Vagina (tissue), 2 donors: ENCODE measurements around the gene GYPC.

Source experiments
- POLR2A ChIP-seq, 2 donors: fragments of 450-650 bp; IDR thresholded peaks; one replicate each; pipeline ENCODE4 v1.6.1; 2017; ENCODE audit warnings: antibody characterized with exemption in 2 of 2, mild to moderate bottlenecking in 2 of 2, moderate library complexity in 2 of 2
- POLR2AphosphoS5 ChIP-seq, 2 donors: sonication (generic); formaldehyde crosslinking; IDR thresholded peaks; one replicate each; pipeline ENCODE4 v1.9.0; 2017; ENCODE audit warnings: antibody characterized with exemption in 2 of 2, mild to moderate bottlenecking in 2 of 2, low read depth in 1 of 2; ENCODE audit not compliant: insufficient read depth in 1 of 2
- TF ChIP-seq, protein P1 (sequence below), 3 experiments: fragments of 450-650 bp in 2 of 3; fragments of 200-600 bp in 1 of 3; sonication (generic) in 1 of 3; IDR thresholded peaks; one replicate each; pipeline ENCODE4 v1.5.1; 2017 to 2019; ENCODE audit warnings: antibody characterized with exemption in 3 of 3, mild to moderate bottlenecking in 2 of 3, moderate library complexity in 2 of 3

DNA sequence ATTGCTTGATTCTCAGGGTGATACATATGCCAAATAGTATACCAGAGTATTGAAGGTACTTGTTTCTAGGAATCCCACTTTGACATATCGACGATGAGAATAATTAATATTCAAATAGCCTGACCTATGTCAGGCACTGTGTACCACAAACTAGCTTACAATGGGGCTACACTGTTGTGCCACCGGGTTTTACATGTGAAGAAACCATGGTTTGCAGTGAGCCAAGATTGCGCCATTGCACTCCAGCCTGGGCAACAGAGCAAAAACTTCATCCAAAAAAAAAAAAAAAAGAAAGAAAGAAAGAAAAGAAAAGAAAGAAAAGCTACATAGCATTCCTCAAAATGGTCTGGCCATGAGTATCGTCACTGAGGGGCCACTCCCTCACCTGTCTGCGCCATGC, 25.5 kb downstream of the GYPC start:
- TF ChIP-seq, protein P1, sequence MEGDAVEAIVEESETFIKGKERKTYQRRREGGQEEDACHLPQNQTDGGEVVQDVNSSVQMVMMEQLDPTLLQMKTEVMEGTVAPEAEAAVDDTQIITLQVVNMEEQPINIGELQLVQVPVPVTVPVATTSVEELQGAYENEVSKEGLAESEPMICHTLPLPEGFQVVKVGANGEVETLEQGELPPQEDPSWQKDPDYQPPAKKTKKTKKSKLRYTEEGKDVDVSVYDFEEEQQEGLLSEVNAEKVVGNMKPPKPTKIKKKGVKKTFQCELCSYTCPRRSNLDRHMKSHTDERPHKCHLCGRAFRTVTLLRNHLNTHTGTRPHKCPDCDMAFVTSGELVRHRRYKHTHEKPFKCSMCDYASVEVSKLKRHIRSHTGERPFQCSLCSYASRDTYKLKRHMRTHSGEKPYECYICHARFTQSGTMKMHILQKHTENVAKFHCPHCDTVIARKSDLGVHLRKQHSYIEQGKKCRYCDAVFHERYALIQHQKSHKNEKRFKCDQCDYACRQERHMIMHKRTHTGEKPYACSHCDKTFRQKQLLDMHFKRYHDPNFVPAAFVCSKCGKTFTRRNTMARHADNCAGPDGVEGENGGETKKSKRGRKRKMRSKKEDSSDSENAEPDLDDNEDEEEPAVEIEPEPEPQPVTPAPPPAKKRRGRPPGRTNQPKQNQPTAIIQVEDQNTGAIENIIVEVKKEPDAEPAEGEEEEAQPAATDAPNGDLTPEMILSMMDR (IDR thresholded peaks at IDR 0.05), result no peak
- TF ChIP-seq POLR2A (IDR thresholded peaks at IDR 0.05), result no peak
- TF ChIP-seq POLR2AphosphoS5 (IDR thresholded peaks at IDR 0.05; ENCODE audit: insufficient read depth in 1 of 2, low read depth in 1 of 2), result no peak
